ENCODE results near the gene EMID1. TPM values are rescaled to one million over a fixed set of nuclear protein-coding genes. Genes with fewer than 3 reads are reported as not detected.

EMID1 gene
- total RNA-seq, 1 donor from 2014 or later = 6.7 TPM

- H3K36me3 Mint-ChIP-seq = peaks cover 3% of the 10 kb centered on the region
- Histone ChIP-seq H3K4me2 (no peak overlapping the region), H3K4me3 (no peak overlapping the region), H3F3A (ENCODE audit: low read depth) (peaks cover 8% of the 10 kb centered on the region), H3K4me1 (peaks cover 11% of the 10 kb centered on the region), H3K79me2 (ENCODE audit: low read depth) (no peaks in the 10 kb centered on the region), H3K27me3 (no peaks in the 10 kb centered on the region), H4K20me1 (ENCODE audit: low read depth) (no peaks in the 10 kb centered on the region), H3K9ac (no peak overlapping the region), H3K9me3 (ENCODE audit: low read depth) (no peaks in the 10 kb centered on the region), H2AFZ (replicated peaks) (peak overlapping the region; percentile 37), H3K36me3 (no peaks in the 10 kb centered on the region), H3K27ac (no peak overlapping the region)
- H3K9me3 Mint-ChIP-seq = no peaks in the 10 kb centered on the region
- H3K27ac Mint-ChIP-seq = peak overlapping the region; percentile 76
- TF ChIP-seq EZH2phosphoT487 (IDR thresholded peaks at IDR 0.05) = no peak
- TF ChIP-seq EZH2 (IDR thresholded peaks at IDR 0.05) = no peak
- TF ChIP-seq CTCF (IDR thresholded peaks at IDR 0.05) = no peak
- H3K4me3 Mint-ChIP-seq = no peak overlapping the region
- peaks cover 34% of the 10 kb centered on the region for H3K4me1 Mint-ChIP-seq
- H3K27me3 Mint-ChIP-seq (ENCODE audit: insufficient read depth, low read depth) = peaks cover 3% of the 10 kb centered on the region
- no peak for DNase-seq (ENCODE audit: low spot score)
Observed at GRCh38 chr22:29195964-29196666, 9.6 kb upstream of the EMID1 start.

- H3K36me3 Mint-ChIP-seq = peaks cover 3% of the 10 kb centered on the region
- Histone ChIP-seq H3K36me3 (no peaks in the 10 kb centered on the region), H3K27ac (no peak overlapping the region), H3K79me2 (ENCODE audit: low read depth) (no peaks in the 10 kb centered on the region), H3K4me2 (no peak overlapping the region), H3K9me3 (ENCODE audit: low read depth) (no peaks in the 10 kb centered on the region), H3K4me3 (no peak overlapping the region), H3K27me3 (no peaks in the 10 kb centered on the region), H3K4me1 (peaks cover 11% of the 10 kb centered on the region), H3F3A (ENCODE audit: low read depth) (peaks cover 10% of the 10 kb centered on the region), H4K20me1 (ENCODE audit: low read depth) (no peaks in the 10 kb centered on the region), H3K9ac (no peak overlapping the region), H2AFZ (replicated peaks) (no peak overlapping the region)
- peaks cover 3% of the 10 kb centered on the region for H3K27me3 Mint-ChIP-seq (ENCODE audit: insufficient read depth, low read depth)
- H3K27ac Mint-ChIP-seq = no peak overlapping the region
- peaks cover 40% of the 10 kb centered on the region for H3K4me1 Mint-ChIP-seq
- H3K4me3 Mint-ChIP-seq = no peak overlapping the region
- TF ChIP-seq EZH2 (IDR thresholded peaks at IDR 0.05) (no peak), EZH2phosphoT487 (IDR thresholded peaks at IDR 0.05) (no peak), CTCF (IDR thresholded peaks at IDR 0.05) (no peak)
- H3K9me3 Mint-ChIP-seq = no peaks in the 10 kb centered on the region
- DNase-seq (ENCODE audit: low spot score) = no peak
Observed at GRCh38 chr22:29197096-29197495, 8.6 kb upstream of the EMID1 start.

- H3K79me2 ChIP-seq (ENCODE audit: low read depth) = no peaks in the 10 kb centered on the region
- no peaks in the 10 kb centered on the region for H3K27me3 ChIP-seq
- H3K4me3 Mint-ChIP-seq = no peak overlapping the region
- H4K20me1 ChIP-seq (ENCODE audit: low read depth) = no peaks in the 10 kb centered on the region
- no peak overlapping the region for H2AFZ ChIP-seq (replicated peaks)
- peaks cover 6% of the 10 kb centered on the region for H3K27me3 Mint-ChIP-seq (ENCODE audit: insufficient read depth, low read depth)
- no peak for DNase-seq (ENCODE audit: low spot score)
- H3K9ac ChIP-seq = no peak overlapping the region
- peaks cover 44% of the 10 kb centered on the region for H3K4me1 Mint-ChIP-seq
- peaks cover under 1% of the 10 kb centered on the region for H3K4me1 ChIP-seq
- peaks cover 13% of the 10 kb centered on the region for H3F3A ChIP-seq (ENCODE audit: low read depth)
- H3K27ac Mint-ChIP-seq = no peak overlapping the region
- no peak overlapping the region for H3K4me3 ChIP-seq
- peaks cover 3% of the 10 kb centered on the region for H3K36me3 Mint-ChIP-seq
- TF ChIP-seq CTCF (IDR thresholded peaks at IDR 0.05) (no peak), EZH2phosphoT487 (IDR thresholded peaks at IDR 0.05) (no peak), EZH2 (IDR thresholded peaks at IDR 0.05) (no peak)
- H3K4me2 ChIP-seq = no peak overlapping the region
- no peaks in the 10 kb centered on the region for H3K9me3 ChIP-seq (ENCODE audit: low read depth)
- H3K36me3 ChIP-seq = no peaks in the 10 kb centered on the region
- no peak overlapping the region for H3K27ac ChIP-seq
- H3K9me3 Mint-ChIP-seq = no peaks in the 10 kb centered on the region
Observed at GRCh38 chr22:29198240-29198639, 7.5 kb upstream of the EMID1 start.

All from neural progenitor cell (in vitro differentiated cells).